OCI-LY1 (cell line): ENCODE measurements around the gene TRPM3.

ENCODE experiments used
- H2AFZ ChIP-seq: fragments of 200-600 bp; sonication (generic), shearing (Covaris generic); 2 replicates; pipeline ENCODE4 v1.6.0; 2014; ENCODE audit warnings: antibody characterized with exemption, mild to moderate bottlenecking, low read length
- H3F3A ChIP-seq: fragments of 200-600 bp; sonication (generic), shearing (Covaris generic); 2 replicates; pipeline ENCODE4 v1.6.0; 2014; ENCODE audit warnings: mild to moderate bottlenecking, antibody characterized with exemption, low read length, moderate library complexity; ENCODE audit not compliant: insufficient read depth
- H3K27ac ChIP-seq: fragments of 200-600 bp; sonication (generic); 2 replicates; pipeline ENCODE4 v1.5.1; 2014; ENCODE audit warnings: low read length, mixed run types, mild to moderate bottlenecking, low read depth; ENCODE audit not compliant: poor library complexity, severe bottlenecking
- H3K27me3 ChIP-seq: fragments of 200-600 bp; sonication (generic); 2 replicates; pipeline ENCODE4 v1.6.0; 2014; ENCODE audit warnings: antibody characterized with exemption, mild to moderate bottlenecking, low read length, moderate library complexity; ENCODE audit not compliant: insufficient read depth
- H3K36me3 ChIP-seq: fragments of 200-600 bp; sonication (generic); 2 replicates; pipeline ENCODE4 v1.6.1; 2014; ENCODE audit warnings: mild to moderate bottlenecking, antibody characterized with exemption, low read length, moderate library complexity, mixed read lengths; ENCODE audit not compliant: insufficient read depth
- H3K4me1 ChIP-seq: fragments of 200-600 bp; sonication (generic); 2 replicates; pipeline ENCODE4 v1.5.1; 2014; ENCODE audit warnings: mild to moderate bottlenecking, low read length, moderate library complexity; ENCODE audit not compliant: insufficient read depth, severe bottlenecking
- H3K4me2 ChIP-seq: fragments of 200-600 bp; sonication (generic), shearing (Covaris generic); 2 replicates; pipeline ENCODE4 v1.6.1; 2014; ENCODE audit warnings: low read length
- H3K4me3 ChIP-seq: fragments of 200-600 bp; sonication (generic); 2 replicates; pipeline ENCODE4 v1.5.1; 2014; ENCODE audit warnings: low read length, low read depth, mild to moderate bottlenecking, mixed read lengths; ENCODE audit not compliant: poor library complexity, severe bottlenecking
- H3K79me2 ChIP-seq: fragments of 200-600 bp; shearing (Covaris generic); 2 replicates; pipeline ENCODE4 v1.6.1; 2016; ENCODE audit warnings: mixed run types, low read length, mixed read lengths; ENCODE audit not compliant: insufficient read depth
- H3K9ac ChIP-seq: fragments of 200-600 bp; sonication (generic), shearing (Covaris generic); 2 replicates; pipeline ENCODE4 v1.6.1; 2014; ENCODE audit warnings: mild to moderate bottlenecking, low read length, mixed read lengths
- H3K9me2 ChIP-seq: fragments of 200-600 bp; sonication (generic), shearing (Covaris generic); 2 replicates; pipeline ENCODE4 v1.6.1; 2014; ENCODE audit warnings: low read depth, mild to moderate bottlenecking, low read length, mixed read lengths
- H3K9me3 ChIP-seq: fragments of 200-600 bp; shearing (Covaris generic); 2 replicates; pipeline ENCODE4 v1.6.1; 2014; ENCODE audit warnings: low read length, mixed read lengths
- H4K20me1 ChIP-seq: fragments of 200-600 bp; sonication (generic), shearing (Covaris generic); 2 replicates; pipeline ENCODE4 v1.6.0; 2016; ENCODE audit warnings: mild to moderate bottlenecking, low read length; ENCODE audit not compliant: insufficient read depth
- EZH2 ChIP-seq: fragments of 200-600 bp; sonication (generic), shearing (Covaris generic); IDR thresholded peaks from 2 replicates; pipeline ENCODE4 v1.8.0; 2017; ENCODE audit warnings: borderline replicate concordance, mixed run types, mild to moderate bottlenecking, antibody characterized with exemption, low read length, moderate library complexity, mixed read lengths
- TF ChIP-seq, protein P1 (sequence below): fragments of 200-600 bp; sonication (generic), shearing (Covaris generic); IDR thresholded peaks from 2 replicates; pipeline ENCODE4 v1.5.1; 2017; ENCODE audit warnings: mild to moderate bottlenecking, antibody characterized with exemption, low read length, moderate library complexity, mixed read lengths

Gene TRPM3

DNA sequence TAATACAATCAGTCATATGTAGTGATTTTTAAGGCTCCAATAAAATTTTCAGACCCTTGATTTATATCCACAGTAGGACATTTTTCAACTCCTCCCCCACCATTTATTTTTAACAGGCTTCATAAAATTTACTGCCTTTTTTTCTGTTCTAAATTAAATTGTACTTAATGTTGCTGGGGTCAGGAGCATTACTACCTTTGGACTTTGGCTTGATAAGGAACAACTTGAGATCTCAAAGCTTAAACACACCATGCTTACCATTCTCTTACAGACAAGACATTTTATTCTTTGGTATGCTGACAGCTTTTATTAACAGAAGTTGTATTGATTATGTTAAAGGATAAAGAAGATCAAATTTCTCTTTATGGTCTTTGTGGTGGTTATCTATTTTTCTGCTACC, 30.5 kb downstream of the TRPM3 start:
- Histone ChIP-seq H3K4me2 (no peak overlapping the region), H4K20me1 (no peaks in the 10 kb centered on the region), H3K79me2 (no peaks in the 10 kb centered on the region), H3K27ac (no peak overlapping the region), H3K9me2 (no peaks in the 10 kb centered on the region), H3F3A (no peaks in the 10 kb centered on the region), H3K9ac (no peak overlapping the region), H3K27me3 (no peaks in the 10 kb centered on the region), H3K4me3 (no peak overlapping the region), H3K9me3 (no peaks in the 10 kb centered on the region), H3K36me3 (no peaks in the 10 kb centered on the region), H3K4me1 (no peaks in the 10 kb centered on the region), H2AFZ (no peak overlapping the region)
- TF ChIP-seq, protein P1, sequence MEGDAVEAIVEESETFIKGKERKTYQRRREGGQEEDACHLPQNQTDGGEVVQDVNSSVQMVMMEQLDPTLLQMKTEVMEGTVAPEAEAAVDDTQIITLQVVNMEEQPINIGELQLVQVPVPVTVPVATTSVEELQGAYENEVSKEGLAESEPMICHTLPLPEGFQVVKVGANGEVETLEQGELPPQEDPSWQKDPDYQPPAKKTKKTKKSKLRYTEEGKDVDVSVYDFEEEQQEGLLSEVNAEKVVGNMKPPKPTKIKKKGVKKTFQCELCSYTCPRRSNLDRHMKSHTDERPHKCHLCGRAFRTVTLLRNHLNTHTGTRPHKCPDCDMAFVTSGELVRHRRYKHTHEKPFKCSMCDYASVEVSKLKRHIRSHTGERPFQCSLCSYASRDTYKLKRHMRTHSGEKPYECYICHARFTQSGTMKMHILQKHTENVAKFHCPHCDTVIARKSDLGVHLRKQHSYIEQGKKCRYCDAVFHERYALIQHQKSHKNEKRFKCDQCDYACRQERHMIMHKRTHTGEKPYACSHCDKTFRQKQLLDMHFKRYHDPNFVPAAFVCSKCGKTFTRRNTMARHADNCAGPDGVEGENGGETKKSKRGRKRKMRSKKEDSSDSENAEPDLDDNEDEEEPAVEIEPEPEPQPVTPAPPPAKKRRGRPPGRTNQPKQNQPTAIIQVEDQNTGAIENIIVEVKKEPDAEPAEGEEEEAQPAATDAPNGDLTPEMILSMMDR = no peak
- TF ChIP-seq EZH2 = no peak

DNA sequence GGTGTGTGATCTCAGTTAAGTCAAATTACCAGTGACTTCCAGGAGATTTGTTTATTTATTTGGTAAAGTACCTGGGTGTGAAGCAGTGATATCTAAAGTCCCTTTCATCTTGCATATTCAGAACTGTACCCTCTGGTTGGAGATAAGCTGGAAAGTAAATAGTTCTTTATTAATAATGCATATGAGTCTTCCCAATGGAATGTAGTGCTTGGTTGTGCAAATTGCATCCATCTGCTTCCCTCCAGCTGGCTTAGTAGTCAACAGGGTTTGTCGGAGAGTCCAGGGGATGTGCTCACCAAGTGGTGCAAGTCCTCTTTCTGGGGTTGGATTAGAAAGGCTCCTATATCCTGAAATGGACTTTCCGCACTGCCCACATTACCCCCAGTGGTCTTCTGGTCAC, 42.0 kb downstream of the TRPM3 start:
- Histone ChIP-seq H3K4me1 (no peaks in the 10 kb centered on the region), H3K9me2 (no peaks in the 10 kb centered on the region), H3K27ac (no peak overlapping the region), H2AFZ (no peak overlapping the region), H3F3A (no peaks in the 10 kb centered on the region), H3K4me3 (no peak overlapping the region), H3K36me3 (no peaks in the 10 kb centered on the region), H3K79me2 (no peaks in the 10 kb centered on the region), H3K27me3 (no peaks in the 10 kb centered on the region), H3K4me2 (no peak overlapping the region), H3K9me3 (no peaks in the 10 kb centered on the region), H4K20me1 (no peaks in the 10 kb centered on the region), H3K9ac (no peak overlapping the region)
- no peak for TF ChIP-seq EZH2
- TF ChIP-seq, protein P1 = no peak

DNA sequence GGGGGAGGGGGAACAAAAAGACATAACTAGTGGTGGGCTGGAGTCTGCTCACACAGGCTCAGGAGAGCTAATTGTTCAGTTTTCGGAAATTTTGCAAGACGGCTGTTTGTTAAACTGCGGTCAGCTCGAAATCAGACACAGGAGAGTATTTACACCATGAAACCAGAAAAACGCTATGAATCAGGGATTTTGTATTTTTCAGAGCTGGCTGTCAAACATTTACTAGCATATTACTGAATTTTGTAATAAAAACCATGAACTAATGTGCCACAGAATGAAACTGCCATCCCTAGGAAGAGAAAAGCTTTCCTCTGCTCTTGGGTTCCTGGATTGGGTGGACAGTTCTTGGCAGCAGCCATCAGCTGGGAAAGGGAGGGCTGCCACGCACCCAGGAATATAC, 45.3 kb downstream of the TRPM3 start:
- Histone ChIP-seq H3K79me2 (no peaks in the 10 kb centered on the region), H2AFZ (no peak overlapping the region), H3K36me3 (no peaks in the 10 kb centered on the region), H3K9me2 (no peaks in the 10 kb centered on the region), H3K9me3 (no peaks in the 10 kb centered on the region), H3K27ac (no peak overlapping the region), H3K4me1 (no peaks in the 10 kb centered on the region), H3F3A (no peaks in the 10 kb centered on the region), H3K4me2 (no peak overlapping the region), H3K27me3 (no peaks in the 10 kb centered on the region), H3K9ac (no peak overlapping the region), H4K20me1 (no peaks in the 10 kb centered on the region), H3K4me3 (no peak overlapping the region)
- TF ChIP-seq, protein P1 = no peak
- TF ChIP-seq EZH2 = no peak
